ENCODE measurements around the gene CCDC88C.
"Not testable (repeated sequence)": the region's sequence is repeated elsewhere in the genome, so short reads cannot be mapped to it uniquely, and the experiment has no call there.

CCDC88C gene

GRCh38 chr14:91417120-91417982 is at the start of gene CCDC88C:
CCDC88C (minus strand) TSS chr14:91417820; CDS start chr14:91417690, 130 bp downstream.
- peak; percentile 85 for DNase-seq

- DNase-seq = no peak
These were observed 48.6 kb upstream of the CCDC88C start for GRCh38 chr14:91466192-91466591.

- no peak for DNase-seq
These were observed 47.1 kb upstream of the CCDC88C start for GRCh38 chr14:91464615-91465205.

GRCh38 chr14:91458612-91459011 is 41.0 kb upstream of the CCDC88C start:
- DNase-seq = no peak

- DNase-seq = no peak
These were observed 38.7 kb upstream of the CCDC88C start for GRCh38 chr14:91456283-91456682.

GRCh38 chr14:91454580-91454979 is 37.0 kb upstream of the CCDC88C start:
- no peak for DNase-seq

- DNase-seq = no peak
These were observed 36.5 kb upstream of the CCDC88C start for GRCh38 chr14:91454155-91454554.

- DNase-seq = no peak
These were observed 36.1 kb upstream of the CCDC88C start for GRCh38 chr14:91453744-91454143.

- no peak for DNase-seq
These were observed 26.9 kb upstream of the CCDC88C start for GRCh38 chr14:91444335-91445020.

GRCh38 chr14:91439345-91439744 is 21.7 kb upstream of the CCDC88C start:
- DNase-seq = no peak

GRCh38 chr14:91438845-91439244 is 21.2 kb upstream of the CCDC88C start:
- no peak for DNase-seq

- not testable (repeated sequence) for DNase-seq
These were observed 18.6 kb upstream of the CCDC88C start for GRCh38 chr14:91436266-91436665.

GRCh38 chr14:91429385-91429784 is 11.8 kb upstream of the CCDC88C start:
- DNase-seq = no peak

- not testable (repeated sequence) for DNase-seq
These were observed 11.3 kb upstream of the CCDC88C start for GRCh38 chr14:91428931-91429330.

- not testable (repeated sequence) for DNase-seq
These were observed 7.9 kb upstream of the CCDC88C start for GRCh38 chr14:91425531-91425944.

- no peak for DNase-seq
These were observed 7.4 kb upstream of the CCDC88C start for GRCh38 chr14:91424813-91425530.

- DNase-seq = no peak
These were observed 3.1 kb upstream of the CCDC88C start for GRCh38 chr14:91420686-91421085.

- DNase-seq = no peak
These were observed 1.8 kb upstream of the CCDC88C start for GRCh38 chr14:91419451-91419850.

GRCh38 chr14:91419044-91419397 is 1.4 kb upstream of the CCDC88C start:
- DNase-seq = no peak

GRCh38 chr14:91418387-91419043 is 895 bp upstream of the CCDC88C start:
- DNase-seq = peak; percentile 81

- peak; percentile 78 for DNase-seq
These were observed 365 bp upstream of the CCDC88C start for GRCh38 chr14:91417983-91418386.

GRCh38 chr14:91416744-91417119 is 888 bp downstream of the CCDC88C start:
- no peak for DNase-seq

Measured in activated naive CD4-positive, alpha-beta T cell treated with anti-CD3 and anti-CD28 coated beads, Interleukin-2, amount 50 U/mL, for 16 hours (primary cell).